GM21360 (cell line): Measurements from ENCODE around the gene KDM8.
A peak's percentile ranks its signal among the peaks of the same experiment; 100 is the strongest.
"Not testable (repeated sequence)": the region's sequence is repeated elsewhere in the genome, so short reads cannot be mapped to it uniquely, and the experiment has no call there.

Experiments used
- ATAC-seq: cut with Tn5 transposase; IDR thresholded peaks from one replicate; pipeline ENCODE4 v1.9.1; 2021; ENCODE audit warnings: mild to moderate bottlenecking, moderate library complexity; ENCODE audit not compliant: unreplicated experiment

KDM8 gene

GRCh38 chr16:27190316-27190871 lies 12.9 kb upstream of the KDM8 start:
- ATAC-seq = no peak

GRCh38 chr16:27191352-27191924 lies 11.9 kb upstream of the KDM8 start:
- ATAC-seq = no peak

GRCh38 chr16:27193300-27193990 lies 9.9 kb upstream of the KDM8 start:
- ATAC-seq = no peak

GRCh38 chr16:27195076-27195741 lies 8.1 kb upstream of the KDM8 start:
- ATAC-seq = no peak

GRCh38 chr16:27195941-27196595 lies 7.3 kb upstream of the KDM8 start:
- ATAC-seq = no peak

GRCh38 chr16:27197004-27197403 lies 6.3 kb upstream of the KDM8 start:
- ATAC-seq = no peak

GRCh38 chr16:27198451-27199234 lies 4.7 kb upstream of the KDM8 start:
- ATAC-seq = no peak

GRCh38 chr16:27199235-27199586 lies 4.1 kb upstream of the KDM8 start:
- ATAC-seq = no peak

- ATAC-seq = no peak
Observed at GRCh38 chr16:27199736-27200135, 3.6 kb upstream of the KDM8 start.

- not testable (repeated sequence) for ATAC-seq
Observed at GRCh38 chr16:27200914-27201313, 2.4 kb upstream of the KDM8 start.

GRCh38 chr16:27202923-27203506 lies 311 bp upstream of the KDM8 start:
- ATAC-seq = peak; percentile 53

GRCh38 chr16:27204312-27204915 lies 1.1 kb downstream of the KDM8 start:
- ATAC-seq = no peak

- ATAC-seq = no peak
Observed at GRCh38 chr16:27205423-27206065, 2.2 kb downstream of the KDM8 start.

- not testable (repeated sequence) for ATAC-seq
Observed at GRCh38 chr16:27207121-27207520, 3.8 kb downstream of the KDM8 start.

GRCh38 chr16:27208081-27208680 lies 4.9 kb downstream of the KDM8 start:
- no peak for ATAC-seq

GRCh38 chr16:27208796-27209195 lies 5.5 kb downstream of the KDM8 start:
- ATAC-seq = no peak

GRCh38 chr16:27209591-27209990 lies 6.3 kb downstream of the KDM8 start:
- no peak for ATAC-seq

GRCh38 chr16:27210174-27210573 lies 6.8 kb downstream of the KDM8 start:
- no peak for ATAC-seq

- no peak for ATAC-seq
Observed at GRCh38 chr16:27211026-27211425, 7.7 kb downstream of the KDM8 start.
